H7 (cell line): Measurements from ENCODE around the gene RBMS3. TPM values are rescaled to one million over a fixed set of nuclear protein-coding genes. Genes with fewer than 3 reads are reported as not detected.

Experiments used
- DNase-seq: peaks from one replicate; pipeline ENCODE4 v3.0.0; 2012
- H3K27me3 ChIP-seq: 2 replicates; pipeline ENCODE4 v1.6.0; 2011; ENCODE audit warnings: mild to moderate bottlenecking, low read length; ENCODE audit not compliant: control insufficient read depth, insufficient read depth
- H3K36me3 ChIP-seq: replicated peaks from 2 replicates; pipeline ENCODE4 v1.5.1; 2011; ENCODE audit warnings: low read length; ENCODE audit not compliant: control insufficient read depth, insufficient read depth
- H3K4me3 ChIP-seq: 2 replicates; pipeline ENCODE4 v1.5.1; 2011; ENCODE audit warnings: low read depth, mild to moderate bottlenecking, control low read depth, low read length, moderate library complexity; ENCODE audit not compliant: insufficient read depth
- total RNA-seq: library from RNA; depleted of rRNA; stranded (reverse); fragments of >200 nt; shearing (Covaris generic); gene quantifications from 2 replicates; pipeline ENCODE4 v1.2.3, GENCODE V29; 2014

RBMS3 gene
- total RNA-seq, 1 experiment from 2014 or later: 9.4 TPM

DNA sequence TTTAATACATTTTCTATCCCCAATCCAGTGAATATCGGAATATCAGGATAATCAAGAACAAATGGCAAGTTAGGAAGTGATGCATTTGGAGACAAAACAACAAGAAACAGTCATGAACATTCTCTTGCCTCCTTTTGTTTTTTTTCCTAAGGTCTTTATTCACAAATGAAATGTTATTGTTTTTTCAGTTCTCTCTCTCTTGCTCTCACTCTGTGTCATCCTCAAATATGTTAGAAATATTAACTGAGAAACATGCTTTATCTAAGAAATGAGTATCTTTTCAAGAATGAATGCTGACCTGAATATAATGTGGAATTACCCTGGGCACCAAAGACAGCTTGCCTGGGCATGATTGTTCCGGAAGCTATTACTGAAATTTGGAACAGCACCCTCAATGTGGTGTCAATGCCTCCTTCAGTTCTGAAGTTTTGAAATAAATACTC lies 51.3 kb downstream of the RBMS3 start:
- no peaks in the 10 kb centered on the region for H3K36me3 ChIP-seq
- DNase-seq: no peak
- H3K27me3 ChIP-seq: no peaks in the 10 kb centered on the region
- H3K4me3 ChIP-seq: no peak overlapping the region

- Histone ChIP-seq H3K4me3 (no peak overlapping the region), H3K36me3 (no peaks in the 10 kb centered on the region), H3K27me3 (no peaks in the 10 kb centered on the region)
- DNase-seq: no peak
These were observed 52.7 kb downstream of the RBMS3 start for GRCh38 chr3:29333576-29333975.

GRCh38 chr3:29334706-29335105 lies 53.8 kb downstream of the RBMS3 start:
- H3K36me3 ChIP-seq: no peaks in the 10 kb centered on the region
- H3K4me3 ChIP-seq: no peak overlapping the region
- no peaks in the 10 kb centered on the region for H3K27me3 ChIP-seq
- DNase-seq: no peak

- Histone ChIP-seq H3K36me3 (no peaks in the 10 kb centered on the region), H3K27me3 (no peaks in the 10 kb centered on the region), H3K4me3 (no peak overlapping the region)
- DNase-seq: peak; percentile 1
These were observed 54.6 kb downstream of the RBMS3 start for GRCh38 chr3:29335438-29335837.

GRCh38 chr3:29335943-29336342 lies 55.1 kb downstream of the RBMS3 start:
- Histone ChIP-seq H3K4me3 (no peak overlapping the region), H3K27me3 (no peaks in the 10 kb centered on the region)
- no peak for DNase-seq

GRCh38 chr3:29337565-29337964 lies 56.7 kb downstream of the RBMS3 start:
- H3K36me3 ChIP-seq: no peaks in the 10 kb centered on the region
- H3K4me3 ChIP-seq: no peak overlapping the region
- no peaks in the 10 kb centered on the region for H3K27me3 ChIP-seq
- no peak for DNase-seq

More at GRCh38 chr3:29335943-29336342, 55.1 kb downstream of the RBMS3 start:
- H3K36me3 ChIP-seq: no peaks in the 10 kb centered on the region

DNA sequence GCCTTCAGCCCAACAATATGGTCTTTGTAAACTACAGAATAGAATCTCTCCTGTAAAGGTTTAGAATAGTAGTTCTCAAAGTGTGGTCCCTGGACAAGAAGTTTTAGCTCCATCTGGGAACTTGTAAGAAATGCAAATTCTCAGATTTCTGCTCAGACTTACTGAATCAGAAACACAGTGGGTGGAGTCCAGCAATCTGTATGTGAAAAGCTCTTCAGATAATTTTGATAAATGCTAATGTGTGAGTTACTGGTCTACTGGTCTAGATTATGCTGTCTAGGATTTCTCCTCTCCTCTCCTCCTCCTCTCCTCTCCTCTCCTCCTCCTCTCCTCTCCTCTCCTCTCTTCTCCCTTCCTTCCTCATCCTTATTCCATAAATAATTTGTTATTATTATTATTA lies 57.5 kb downstream of the RBMS3 start:
- Histone ChIP-seq H3K4me3 (no peak overlapping the region), H3K36me3 (no peaks in the 10 kb centered on the region), H3K27me3 (no peaks in the 10 kb centered on the region)
- DNase-seq: no peak

DNA sequence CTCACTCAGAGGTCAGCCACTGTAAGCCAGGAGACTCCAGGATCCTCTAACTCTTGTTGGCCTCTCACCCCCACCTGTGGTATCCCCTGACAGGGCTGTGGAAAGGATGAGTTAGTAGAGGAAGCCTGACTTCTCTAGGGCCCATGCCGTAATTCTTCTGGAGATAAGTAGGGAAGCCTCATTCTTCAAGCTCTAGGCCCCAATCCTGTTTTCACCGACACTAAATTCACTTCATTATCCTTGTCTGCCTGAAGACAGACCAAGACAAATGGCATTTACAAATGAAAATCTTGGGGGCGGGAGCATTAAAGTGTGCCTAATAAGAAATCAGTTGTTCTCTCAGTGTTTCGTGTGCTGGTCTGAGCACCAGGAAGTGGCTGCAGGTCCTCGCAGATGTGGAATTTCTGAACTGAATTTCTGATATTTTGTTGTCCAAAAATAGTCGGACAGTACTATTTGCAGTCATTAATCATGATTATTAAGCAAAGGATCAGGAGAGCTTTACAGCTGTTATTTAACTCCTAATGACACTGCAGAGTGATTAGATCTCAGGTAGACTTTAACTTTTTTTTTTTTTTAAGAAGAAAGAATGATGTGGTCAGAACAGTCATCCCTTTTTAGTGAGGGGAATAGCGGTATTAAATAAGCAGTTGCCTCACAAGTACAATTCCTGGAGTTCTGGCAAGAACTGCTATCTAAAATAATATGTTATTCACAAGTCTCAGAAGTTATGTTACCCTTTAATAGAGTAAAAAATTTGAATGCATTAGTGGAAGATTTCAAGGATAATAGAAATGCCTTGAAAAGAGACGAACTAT lies 58.4 kb downstream of the RBMS3 start:
- H3K27me3 ChIP-seq: no peaks in the 10 kb centered on the region
- no peaks in the 10 kb centered on the region for H3K36me3 ChIP-seq
- DNase-seq: no peak
- no peak overlapping the region for H3K4me3 ChIP-seq

DNA sequence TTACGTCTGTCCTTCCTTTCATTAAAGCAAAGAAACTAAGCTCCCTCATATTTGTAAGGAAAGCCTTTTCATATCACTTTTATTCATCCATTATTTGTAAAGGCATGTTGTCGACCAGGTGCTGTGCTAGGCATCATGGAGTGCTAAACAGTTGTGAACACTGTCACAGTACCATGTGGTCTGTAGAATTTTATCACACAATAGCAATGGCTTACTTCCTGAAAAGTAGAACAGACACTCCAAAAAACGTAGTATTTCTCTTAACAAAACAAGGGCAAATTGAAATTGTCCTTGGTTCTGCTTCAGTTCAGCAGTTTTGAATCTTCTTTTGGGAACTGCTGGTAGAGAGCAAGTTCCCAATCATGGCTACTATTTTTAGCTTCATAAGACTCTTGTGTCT lies 63.3 kb downstream of the RBMS3 start:
- no peaks in the 10 kb centered on the region for H3K36me3 ChIP-seq
- no peak overlapping the region for H3K4me3 ChIP-seq
- no peak for DNase-seq
- no peaks in the 10 kb centered on the region for H3K27me3 ChIP-seq

DNA sequence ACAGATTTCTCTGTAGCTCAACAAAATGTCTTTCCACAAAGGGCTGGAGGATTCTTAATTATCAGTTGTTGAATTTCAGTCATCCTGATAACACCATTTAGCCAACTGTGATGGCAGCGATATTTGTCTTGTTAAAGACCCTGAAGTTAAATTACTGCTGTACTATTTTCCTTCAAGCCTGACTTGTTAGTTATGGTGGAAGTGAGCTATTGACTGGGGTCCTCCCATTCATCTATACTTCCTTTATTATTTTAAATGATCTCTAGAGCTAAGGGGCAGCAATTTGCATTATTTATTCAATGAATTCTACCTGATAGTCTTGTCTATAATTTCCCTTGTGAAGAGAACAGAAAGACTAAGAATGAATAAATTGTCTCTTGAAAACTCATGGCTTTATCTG lies 64.1 kb downstream of the RBMS3 start:
- no peaks in the 10 kb centered on the region for H3K36me3 ChIP-seq
- no peak for DNase-seq
- no peaks in the 10 kb centered on the region for H3K27me3 ChIP-seq
- H3K4me3 ChIP-seq: no peak overlapping the region

- H3K4me3 ChIP-seq: no peak overlapping the region
- no peaks in the 10 kb centered on the region for H3K36me3 ChIP-seq
- no peak for DNase-seq
These were observed 64.8 kb downstream of the RBMS3 start for GRCh38 chr3:29345516-29346300.

DNA sequence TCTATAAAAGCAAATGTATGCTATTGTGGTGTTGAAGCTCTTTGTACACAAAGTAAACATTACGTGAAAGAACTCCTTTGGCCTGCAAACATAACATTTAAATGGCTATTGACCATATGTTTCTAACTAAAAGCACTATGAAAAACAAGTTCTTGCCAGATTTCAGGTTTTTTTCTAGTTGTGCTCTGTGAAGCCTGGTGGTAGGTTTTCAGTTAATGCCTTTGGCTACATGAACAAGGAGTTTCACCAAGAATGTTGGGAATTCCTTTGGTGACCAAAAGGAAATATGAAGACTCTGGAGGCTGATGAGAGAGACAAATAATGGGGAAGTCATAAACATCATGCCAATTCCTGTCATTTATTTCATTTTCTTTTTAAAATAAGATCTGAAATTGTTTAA lies 66.0 kb downstream of the RBMS3 start:
- DNase-seq: no peak
- Histone ChIP-seq H3K4me3 (no peak overlapping the region), H3K27me3 (no peaks in the 10 kb centered on the region), H3K36me3 (no peaks in the 10 kb centered on the region)

More at GRCh38 chr3:29345516-29346300, 64.8 kb downstream of the RBMS3 start:
- no peaks in the 10 kb centered on the region for H3K27me3 ChIP-seq

GRCh38 chr3:29347412-29347811 lies 66.5 kb downstream of the RBMS3 start:
- Histone ChIP-seq H3K27me3 (no peaks in the 10 kb centered on the region), H3K36me3 (no peaks in the 10 kb centered on the region)
- no peak for DNase-seq

DNA sequence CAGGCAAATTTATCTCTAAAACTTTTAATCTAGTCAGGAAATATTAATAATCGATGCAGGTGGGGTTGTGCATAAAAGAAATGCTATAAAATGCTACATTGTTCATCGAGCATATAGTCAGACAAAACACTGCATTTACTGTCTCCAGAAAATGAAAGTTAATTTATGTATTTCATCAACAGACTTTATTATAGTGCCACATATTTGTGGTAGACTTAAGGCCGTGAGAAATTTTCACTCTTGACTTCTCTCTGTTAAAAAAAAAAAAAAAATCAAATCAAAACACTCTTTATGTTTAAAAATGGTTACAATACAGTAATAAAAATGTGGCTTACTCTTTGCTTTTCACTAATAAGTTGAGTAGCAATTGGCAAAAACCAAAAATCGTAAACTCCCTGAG lies 67.4 kb downstream of the RBMS3 start:
- no peaks in the 10 kb centered on the region for H3K36me3 ChIP-seq

More at GRCh38 chr3:29347412-29347811, 66.5 kb downstream of the RBMS3 start:
- H3K4me3 ChIP-seq: no peak overlapping the region

GRCh38 chr3:29349049-29349448 lies 68.2 kb downstream of the RBMS3 start:
- no peaks in the 10 kb centered on the region for H3K36me3 ChIP-seq
- no peaks in the 10 kb centered on the region for H3K27me3 ChIP-seq
- no peak overlapping the region for H3K4me3 ChIP-seq
- DNase-seq: no peak

More for the DNA sequence above, 67.4 kb downstream of the RBMS3 start:
- H3K27me3 ChIP-seq: no peaks in the 10 kb centered on the region
- no peak overlapping the region for H3K4me3 ChIP-seq
- no peak for DNase-seq
